Fibroblast of skin of right biceps (primary cell): ENCODE results near the gene GSC2.

Experiments used
- DNase-seq: peaks from one replicate; pipeline ENCODE4 v3.0.0-alpha.2; 2013

Gene GSC2

DNA sequence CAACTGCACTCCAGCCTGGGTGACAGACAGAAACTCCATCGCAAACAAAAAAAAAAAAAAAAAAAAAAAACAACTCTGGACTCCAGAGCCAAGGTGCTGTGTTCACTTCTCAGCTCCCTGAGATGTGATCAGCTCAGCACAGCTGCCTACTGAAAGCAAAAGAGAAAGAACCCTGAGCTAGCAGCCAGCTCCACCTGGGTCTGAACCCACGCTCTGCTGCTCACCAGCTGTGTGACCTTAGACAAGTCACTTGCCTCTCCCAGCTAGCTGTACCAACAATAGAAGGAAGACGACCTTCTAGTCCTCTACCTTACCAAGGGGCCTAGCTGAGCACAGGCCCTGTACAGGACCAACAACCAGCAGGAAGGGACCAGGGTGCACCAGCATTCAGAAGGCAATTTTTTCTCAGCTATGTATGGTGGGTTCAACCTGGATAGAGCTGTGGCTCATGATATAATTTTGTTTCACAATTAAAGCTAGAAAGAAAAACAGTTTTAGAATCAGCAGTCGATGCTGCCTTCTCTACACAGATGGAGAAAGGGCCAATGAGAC, 31.7 kb downstream of the GSC2 start:
- DNase-seq = no peak

DNA sequence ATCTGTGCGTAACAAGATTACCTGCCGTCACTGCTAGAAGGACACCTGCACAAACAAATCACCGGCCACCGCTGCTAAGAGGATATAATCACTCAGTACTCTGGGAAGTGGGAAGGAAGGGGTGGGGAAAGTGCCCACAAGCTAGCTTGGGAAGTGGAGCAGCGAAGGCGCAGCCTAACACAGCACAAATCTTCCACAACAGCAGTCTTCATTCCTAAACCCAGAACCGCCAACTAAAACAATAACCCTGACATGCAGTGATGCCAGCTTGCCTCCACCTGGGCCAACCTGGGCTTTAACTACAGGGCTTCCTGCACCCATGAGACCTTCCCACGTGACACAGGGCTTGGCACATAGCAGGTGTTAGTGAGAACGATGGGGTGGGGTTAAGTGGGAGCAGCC, 33.0 kb downstream of the GSC2 start:
- DNase-seq = no peak

DNA sequence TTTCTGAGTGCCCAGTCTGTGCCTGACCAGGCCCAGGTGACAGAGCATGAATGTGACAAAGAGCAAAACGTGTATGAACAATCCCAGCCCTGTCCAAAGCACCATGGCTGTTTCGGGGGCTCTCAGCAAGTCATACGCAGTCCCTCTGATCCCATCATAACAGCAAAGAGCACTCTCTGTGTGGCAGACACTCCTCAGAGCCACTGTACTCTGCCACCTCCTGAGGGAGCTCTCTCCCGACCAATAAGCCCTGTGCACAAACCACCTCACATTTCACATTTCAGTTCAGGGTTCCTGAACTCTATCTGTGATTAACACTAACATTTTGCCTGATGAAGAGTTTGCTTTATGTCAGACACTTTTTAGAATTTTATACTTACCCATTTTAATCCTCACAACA, 34.5 kb downstream of the GSC2 start:
- no peak for DNase-seq

DNA sequence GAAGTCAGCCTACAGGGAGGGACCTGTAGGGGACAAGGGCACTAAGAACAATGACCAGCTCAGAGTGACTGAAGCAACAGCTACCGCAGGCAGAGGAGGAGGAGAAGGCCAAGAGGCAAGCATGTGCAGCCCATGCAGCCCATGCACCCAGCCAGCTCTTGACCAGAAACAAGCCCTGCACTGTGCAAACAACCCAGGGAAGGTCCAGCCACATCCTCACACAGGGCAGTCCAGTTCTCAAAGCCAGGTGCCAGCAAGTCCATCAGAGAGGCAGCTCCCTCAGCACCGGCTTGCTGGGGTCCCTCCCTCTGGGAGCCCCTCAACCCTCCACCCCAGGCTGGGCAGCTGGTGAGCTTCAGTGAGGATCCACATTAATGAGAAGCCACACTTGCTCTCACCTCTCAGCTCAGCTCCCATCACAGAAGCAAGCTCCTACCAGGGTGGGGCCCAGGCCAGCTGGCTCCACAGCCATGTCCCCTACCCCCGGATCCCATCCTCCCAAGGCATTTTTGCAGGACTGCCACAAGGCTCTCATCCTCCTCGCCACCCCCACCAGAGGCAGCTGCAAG, 35.0 kb downstream of the GSC2 start:
- no peak for DNase-seq

DNA sequence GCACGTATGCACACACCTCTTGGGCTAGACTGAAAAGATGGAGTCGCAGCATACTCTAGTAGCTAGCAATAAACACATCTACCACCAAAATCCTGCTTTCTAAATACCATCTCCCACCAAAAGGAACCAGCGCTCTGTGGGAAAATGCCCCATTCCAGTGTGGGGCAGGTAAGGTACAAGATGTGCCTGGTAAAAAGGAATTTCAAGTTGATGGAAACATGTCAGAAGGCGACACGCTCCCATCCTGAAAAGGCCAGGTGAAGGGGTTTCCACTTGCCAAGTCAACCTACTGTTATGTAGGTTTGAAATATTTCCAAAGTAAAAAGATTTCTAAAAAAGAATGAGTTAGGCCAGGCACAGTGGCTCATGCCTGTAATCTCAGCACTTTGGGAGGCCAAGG, 36.7 kb downstream of the GSC2 start:
- DNase-seq = no peak

DNA sequence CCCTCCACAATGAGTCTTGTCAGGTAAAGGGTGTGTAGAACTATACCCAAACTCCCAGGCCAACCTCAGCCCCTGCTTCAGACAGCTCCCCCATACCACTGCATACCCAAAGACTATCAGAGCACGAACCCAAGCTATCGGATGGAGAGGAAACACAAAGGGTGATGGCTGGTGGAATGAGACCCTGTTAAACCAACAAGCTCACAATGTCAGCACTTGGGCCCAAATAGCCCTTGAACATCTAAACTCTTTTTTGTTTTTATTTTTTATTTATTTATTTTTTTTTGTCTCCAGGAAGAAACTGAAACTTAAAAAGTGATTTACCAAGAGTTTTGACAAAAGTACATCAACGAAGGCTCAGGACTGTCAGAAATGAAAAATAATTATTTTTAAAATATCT, 38.5 kb downstream of the GSC2 start:
- no peak for DNase-seq

DNA sequence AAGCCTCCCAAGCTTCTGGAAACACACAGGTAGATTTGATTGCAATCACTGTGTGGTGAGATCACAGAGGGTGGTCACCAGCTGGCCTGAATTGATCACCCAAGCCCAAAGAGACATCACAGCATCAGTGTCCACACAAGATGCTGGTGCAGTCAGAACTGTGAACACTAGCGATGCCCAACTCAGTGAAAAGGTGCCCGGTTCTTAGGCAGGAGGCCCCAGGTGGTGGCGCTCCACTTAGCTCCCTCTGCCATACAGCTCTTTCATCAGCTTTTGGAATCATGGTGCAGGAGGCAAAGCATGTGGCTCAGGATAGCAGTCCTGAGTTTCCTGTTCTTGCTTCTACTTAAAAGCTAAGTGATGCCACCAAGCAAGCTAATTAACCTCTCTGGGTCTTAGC, 39.0 kb downstream of the GSC2 start:
- DNase-seq = no peak

DNA sequence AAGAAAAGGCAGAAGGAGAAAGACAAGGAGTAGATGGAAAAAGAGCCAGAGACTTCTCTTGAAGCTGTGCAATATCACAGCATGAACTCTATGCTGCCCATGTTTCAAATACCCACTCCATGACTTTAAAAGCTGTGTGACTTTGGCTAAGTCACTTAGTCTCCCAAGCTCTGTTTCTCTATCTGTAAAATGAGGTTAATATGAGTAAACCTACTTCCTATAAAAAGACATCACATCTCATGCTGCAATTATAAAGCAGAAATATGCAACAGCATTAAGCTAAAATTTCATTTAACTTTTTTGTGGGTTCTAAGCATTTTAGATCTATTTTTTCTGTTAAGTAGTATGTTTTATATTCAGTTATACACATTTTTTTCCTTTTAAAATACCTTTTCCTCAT, 39.4 kb downstream of the GSC2 start:
- no peak for DNase-seq

DNA sequence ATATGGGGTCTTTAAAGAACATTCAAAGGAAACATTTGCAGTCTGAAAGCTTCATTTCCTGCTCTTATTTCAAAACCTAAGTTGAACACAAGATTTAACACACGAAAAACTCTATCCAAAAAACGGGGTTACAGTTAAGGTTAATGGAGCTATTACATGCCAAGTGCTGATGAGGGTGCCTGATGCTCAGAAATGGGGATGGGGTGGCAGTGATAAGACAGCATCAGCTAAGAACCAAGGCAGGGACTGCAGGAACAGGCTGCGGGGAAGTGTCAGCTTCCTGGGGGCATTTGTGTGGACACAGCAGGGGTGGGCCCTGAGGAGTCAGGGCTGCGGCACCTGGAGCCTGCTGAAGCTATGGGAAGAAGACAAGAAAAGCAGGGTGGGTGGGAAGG, 40.0 kb downstream of the GSC2 start:
- DNase-seq = no peak

DNA sequence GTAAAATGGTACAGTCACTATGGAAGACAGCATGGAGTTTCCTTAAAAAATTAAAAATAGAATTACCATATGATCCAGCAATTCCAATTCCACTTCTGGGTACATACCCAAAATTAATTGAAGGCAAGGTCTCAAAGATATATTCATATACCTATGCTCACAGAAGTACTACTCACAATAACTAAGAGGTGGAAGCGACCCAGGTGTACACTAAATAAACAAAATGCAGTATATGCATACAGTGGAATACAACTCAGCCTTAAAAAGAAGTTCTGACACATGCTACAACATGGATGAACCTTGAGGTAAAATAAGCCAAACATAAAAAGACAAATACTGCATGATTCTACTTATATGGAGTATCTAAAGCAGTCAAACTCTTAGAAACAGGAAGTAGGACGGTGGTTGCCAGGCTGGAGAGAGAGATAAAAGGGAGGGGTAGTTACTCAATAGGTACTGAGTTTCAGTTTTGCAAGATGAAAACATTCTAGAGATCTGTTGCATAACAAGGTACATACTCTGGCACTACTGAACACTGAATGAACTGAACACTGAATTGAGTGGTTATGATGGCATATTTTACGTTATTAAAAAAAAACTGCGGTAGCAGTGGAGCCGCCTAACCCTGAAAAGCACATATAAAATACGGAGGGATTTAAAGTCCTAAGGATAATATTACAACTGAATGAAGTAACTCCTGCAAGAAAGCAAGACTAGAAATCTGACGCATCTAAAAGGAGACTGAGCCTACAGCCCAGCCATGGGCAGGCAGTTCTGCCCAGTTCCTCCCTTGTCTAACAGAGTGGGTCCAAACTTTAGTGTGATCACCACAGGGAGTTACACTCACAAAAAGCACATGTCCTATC, 40.7 kb downstream of the GSC2 start:
- DNase-seq = peak; percentile 25

DNA sequence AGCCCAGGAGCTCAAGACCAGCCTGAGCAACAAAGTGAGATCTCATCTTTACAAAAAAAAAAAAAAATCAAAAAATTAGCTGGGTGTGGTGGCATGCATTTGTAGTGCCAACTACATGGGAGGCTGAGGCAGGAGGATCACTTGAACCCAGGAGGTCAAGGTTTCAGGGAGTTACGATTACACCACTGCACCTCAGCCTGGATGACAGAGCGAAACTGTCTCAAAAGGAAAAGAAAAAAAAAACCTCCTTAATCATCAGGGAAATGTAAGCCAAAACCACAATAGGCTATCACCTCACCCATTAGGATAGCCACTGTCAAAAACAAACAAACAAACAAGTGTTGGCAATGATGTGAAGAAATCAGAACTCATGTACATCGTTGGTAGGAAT, 41.3 kb downstream of the GSC2 start:
- no peak for DNase-seq

DNA sequence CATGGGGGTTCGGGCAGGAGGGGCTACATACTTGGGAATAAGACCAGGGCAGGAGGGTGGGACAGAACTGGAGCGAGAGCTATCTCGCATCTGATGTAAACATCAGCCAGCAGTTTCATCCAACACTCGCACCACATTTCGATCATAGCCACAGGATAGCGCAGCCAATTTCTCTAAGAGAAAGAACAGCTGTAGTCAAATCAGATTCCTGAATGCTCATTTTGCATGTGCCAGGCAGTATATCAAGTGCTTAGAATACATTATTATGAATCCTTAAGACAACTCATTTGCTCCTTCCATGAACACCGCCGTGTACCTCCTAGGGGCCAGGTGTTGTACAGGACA, 42.4 kb downstream of the GSC2 start:
- DNase-seq = no peak

DNA sequence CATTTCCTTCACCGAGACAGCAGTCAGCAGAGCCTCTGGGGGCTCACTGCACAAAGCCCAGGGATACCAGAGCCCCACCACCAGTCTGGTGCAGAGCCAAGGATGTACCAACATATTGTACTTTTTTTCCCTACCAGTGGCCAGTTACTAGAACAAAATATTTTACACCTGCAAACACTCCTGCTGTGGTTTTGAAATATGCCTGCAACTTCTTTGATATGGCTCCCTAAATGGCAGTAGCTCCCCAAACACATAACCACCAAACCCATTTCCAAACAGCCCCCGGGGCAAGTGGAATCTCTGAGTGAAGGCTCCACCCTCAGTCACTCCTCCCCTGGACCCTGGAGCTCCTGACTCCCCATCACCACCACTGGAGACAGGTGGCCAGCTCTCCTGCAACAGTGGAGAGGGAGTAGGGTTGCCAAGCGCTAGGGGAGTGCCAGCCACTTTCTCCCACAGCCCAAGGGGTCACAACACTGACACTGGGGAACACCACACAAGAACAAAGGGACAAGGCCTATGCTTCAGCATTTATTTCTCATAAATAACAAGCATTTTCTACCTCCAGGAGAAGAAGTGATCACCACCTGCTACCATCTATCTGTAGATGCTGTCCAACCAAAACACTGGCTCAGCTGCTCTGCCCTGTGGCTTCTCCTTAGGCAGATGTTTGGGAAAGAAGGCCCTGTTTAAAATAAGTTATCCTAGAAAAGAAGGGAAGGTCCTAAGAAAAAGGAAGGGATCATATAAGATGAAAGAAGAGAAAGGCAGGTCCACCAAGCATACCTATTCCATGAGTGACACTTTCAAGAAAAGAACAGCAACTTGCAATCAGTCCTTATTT, 43.0 kb downstream of the GSC2 start:
- DNase-seq = no peak

DNA sequence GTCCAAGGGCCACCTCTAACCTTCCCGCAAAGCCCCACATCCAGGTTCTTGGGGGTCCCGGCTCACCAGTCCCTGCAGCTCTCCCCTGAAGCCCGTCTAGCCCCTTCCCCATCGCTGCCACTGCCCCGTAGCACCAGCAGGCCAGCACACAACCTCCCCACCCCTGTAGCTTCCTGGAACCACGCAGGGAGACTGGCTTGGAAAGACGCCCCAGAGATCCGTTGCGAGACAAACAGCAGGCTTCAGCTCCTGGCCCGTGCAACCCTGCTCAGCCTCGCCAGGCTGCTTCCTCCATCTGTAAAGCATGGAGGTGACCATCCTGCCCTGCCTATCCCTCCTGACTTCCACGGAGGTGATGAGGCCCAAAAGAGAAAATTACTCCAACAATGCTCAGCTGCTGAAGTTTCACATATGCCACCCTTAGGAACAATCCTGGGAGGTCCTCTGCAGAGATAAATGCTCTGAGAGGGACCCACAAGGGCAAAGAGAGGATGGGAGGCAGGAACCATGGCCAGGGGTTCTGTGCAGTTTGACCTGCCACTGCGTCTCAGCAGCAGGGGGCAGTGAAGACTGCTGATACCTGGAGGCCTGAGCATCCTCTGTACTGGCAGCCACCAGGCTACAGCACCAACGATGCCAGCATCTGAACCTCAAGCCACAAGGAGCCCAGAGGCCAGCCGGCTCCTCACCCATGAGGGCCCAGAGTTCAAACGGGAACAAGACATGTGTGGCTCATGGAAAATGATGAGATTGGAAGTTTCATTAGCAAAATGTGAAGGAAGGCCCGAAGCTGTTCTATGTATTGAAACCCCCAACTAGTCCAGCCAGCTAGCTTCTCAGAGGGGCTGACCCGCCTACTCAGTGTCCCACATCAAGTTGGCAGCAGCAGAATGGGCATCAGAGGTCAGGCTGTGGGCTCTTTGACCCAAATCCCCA, 44.0 kb downstream of the GSC2 start:
- DNase-seq = no peak

DNA sequence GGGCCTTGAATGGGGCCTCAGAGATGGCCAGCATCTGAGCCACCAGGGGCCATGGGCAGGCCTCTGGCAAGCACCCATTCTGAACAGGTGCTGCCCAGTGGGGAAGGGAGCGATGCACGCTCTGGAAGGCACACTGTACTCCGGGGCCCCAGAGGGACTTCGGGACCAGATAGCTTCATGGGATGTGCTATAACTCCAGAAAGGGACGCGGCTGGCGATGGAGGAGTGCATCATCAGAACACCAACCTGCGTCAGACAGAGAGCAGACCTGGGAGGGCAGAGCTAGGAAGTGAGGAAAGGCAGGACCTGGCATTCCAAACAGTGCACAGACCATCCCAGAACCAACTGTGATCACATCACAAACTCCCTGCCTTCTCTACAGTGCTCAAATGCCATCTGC, 44.6 kb downstream of the GSC2 start:
- no peak for DNase-seq

DNA sequence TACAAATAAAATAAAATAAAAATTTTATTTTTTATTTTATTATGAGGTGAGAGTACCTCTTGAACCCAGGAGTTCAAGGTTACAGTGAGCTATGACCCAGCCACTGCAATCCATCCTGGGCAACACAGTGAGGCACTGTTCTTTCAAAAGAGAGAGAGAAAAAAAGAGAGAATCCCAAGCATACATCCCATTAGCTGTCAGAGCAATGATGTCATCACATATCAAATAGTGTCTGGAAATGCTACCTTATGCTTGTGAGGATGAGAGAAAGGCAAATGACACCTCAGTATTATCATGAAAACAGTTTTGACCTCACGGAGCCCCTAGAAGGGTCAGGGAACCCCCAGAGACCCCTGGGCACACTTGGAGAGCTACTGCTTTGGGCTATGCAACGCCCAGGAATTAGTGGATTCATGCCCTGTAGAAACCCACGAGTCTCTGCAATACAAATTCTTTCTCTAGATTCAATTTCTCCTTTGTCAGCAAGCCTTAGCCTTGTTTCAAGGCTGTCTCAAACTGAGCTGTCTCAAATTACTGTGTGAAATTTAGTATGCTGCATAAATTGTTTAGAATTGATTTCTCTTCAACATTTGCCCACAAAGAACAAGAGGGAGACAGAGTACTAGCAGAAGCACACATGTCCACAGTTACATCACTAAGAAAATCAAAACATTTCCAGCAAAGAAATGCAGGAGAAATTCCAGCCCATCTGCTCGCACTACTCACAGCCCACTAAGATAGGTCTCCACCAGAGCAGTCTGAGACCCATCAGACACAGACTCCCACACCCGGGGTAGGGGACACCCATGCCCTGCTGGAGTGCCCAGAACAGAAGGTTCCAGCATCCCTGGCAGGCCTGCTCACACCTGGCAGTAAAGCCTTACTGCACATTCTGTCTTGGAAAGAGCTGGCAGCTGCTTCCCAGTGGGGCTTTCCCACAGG, 45.9 kb downstream of the GSC2 start:
- DNase-seq = peak; percentile 14

DNA sequence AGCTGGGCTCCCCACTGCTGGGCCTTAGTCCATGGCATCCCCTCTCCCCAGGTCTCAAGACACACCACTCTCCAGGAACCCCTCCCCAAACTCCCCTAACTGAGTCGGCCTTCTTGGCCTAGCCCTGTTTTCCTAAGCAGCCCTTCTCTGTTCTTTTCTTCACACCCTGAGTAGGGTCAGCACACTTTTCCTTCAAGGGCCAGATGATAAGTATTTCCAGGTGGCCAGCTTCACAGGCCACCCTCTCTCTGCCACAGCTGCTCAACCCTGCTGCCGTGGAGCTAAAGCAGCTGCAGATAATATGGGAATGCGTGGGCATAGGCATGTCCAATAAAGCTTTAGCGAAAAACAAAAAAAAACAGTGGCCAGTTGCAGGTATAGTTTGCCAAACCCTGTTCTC, 51.9 kb downstream of the GSC2 start:
- DNase-seq = no peak

DNA sequence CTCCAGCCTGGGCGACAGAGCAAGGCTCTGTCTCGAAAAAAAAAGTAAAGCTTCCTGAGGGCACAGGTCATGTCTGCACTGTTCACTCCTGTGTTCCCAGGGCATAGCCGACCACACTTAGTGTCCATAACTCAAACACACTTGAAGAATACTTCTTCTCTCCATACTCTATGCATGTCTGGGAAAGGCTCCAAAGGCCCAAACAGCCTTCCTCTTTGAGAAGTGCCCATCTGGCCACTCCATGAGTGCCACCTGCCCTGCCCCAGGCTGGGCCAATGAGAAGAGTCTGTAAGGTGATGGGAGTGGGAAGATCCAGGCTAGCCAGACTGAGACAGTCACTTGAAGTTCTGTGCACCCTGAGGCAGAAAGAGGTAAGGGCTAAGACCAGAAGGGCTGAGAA, 52.6 kb downstream of the GSC2 start:
- DNase-seq = no peak
